Psoas muscle (tissue), 8 donors: Measurements from ENCODE around the gene VWA5B1. TPM values are rescaled to one million over a fixed set of nuclear protein-coding genes. Genes with fewer than 3 reads are reported as not detected.

Experiments used
- ATAC-seq, 4 donors: fragments of 200-7000 bp; cut with Tn5 transposase; one replicate each; pipeline ENCODE4 v1.9.1; 2020; ENCODE audit warnings: moderate library complexity in 3 of 4, mild to moderate bottlenecking in 2 of 4
- DNase-seq, 2 donors: peaks; one replicate each; pipeline ENCODE4 v3.0.0-alpha.2; 2020
- H3K27ac ChIP-seq: fragments of 200-600 bp; one replicate; pipeline ENCODE4 v1.8.0; 2022
- H3K27me3 ChIP-seq, 3 donors: fragments of 200-600 bp in 1 of 3; one replicate each; pipeline versions ENCODE4 v1.6.1 to v1.8.0; 2013 to 2022; ENCODE audit warnings: low read length in 2 of 3, mild to moderate bottlenecking in 2 of 3, moderate library complexity in 1 of 3; ENCODE audit not compliant: insufficient read depth in 3 of 3
- H3K36me3 ChIP-seq, 2 donors: fragments of 200-600 bp in 1 of 2; one replicate each; pipeline versions ENCODE4 v1.6.1 to v1.8.0; 2013 to 2022; ENCODE audit warnings: low read depth in 1 of 2, mild to moderate bottlenecking in 1 of 2, moderate library complexity in 1 of 2; ENCODE audit not compliant: insufficient read depth in 1 of 2
- H3K4me1 ChIP-seq: fragments of 200-600 bp; one replicate; pipeline ENCODE4 v1.8.0; 2022
- H3K4me3 ChIP-seq: fragments of 200-600 bp; one replicate; pipeline ENCODE4 v1.8.0; 2022; ENCODE audit warnings: mild to moderate bottlenecking
- H3K9me3 ChIP-seq: fragments of 200-600 bp; one replicate; pipeline ENCODE4 v1.8.0; 2022
- CTCF ChIP-seq: fragments of 200-600 bp; IDR thresholded peaks from one replicate; pipeline ENCODE4 v1.8.0; 2022; ENCODE audit warnings: antibody characterized with exemption
- WGBS, 3 donors: extraction: QIAGEN DNeasy Blood & Tissue Kit; methylation state at CpG; one replicate each; pipeline versions ENCODE4 v1.1.6 to v1.1.7; 2013; 5-methylcytosine and 5-hydroxymethylcytosine counted together
- intact Hi-C, 2 donors: fragments of 100-400 bp; cut with DNase I; formaldehyde crosslinking; loops; one replicate each; pipeline versions ENCODE4 v1.11.0 to v1.14.2; 2022
- long read RNA-seq, 2 donors: library from polyadenylated mRNA; unstranded; transcript quantifications; one replicate each; pipeline ENCODE4 v2.0.0, GENCODE V29; 2021
- polyA plus RNA-seq, 3 donors: library from polyadenylated mRNA; stranded (reverse); fragments of 200-250 nt; gene quantifications; one replicate each; pipeline ENCODE4 v1.2.3, GENCODE V29; 2013
- total RNA-seq, 4 donors: library from RNA; stranded (reverse); fragmentation: NEBNext Ultra II Directional in 2 of 4; extraction: Animal tissue kit (Norgen Biotek cat#: 25700) in 2 of 4; gene quantifications; one replicate each; pipeline versions ENCODE4 v1.2.1 to v1.2.4, GENCODE V29; 2021 to 2023
- donor health status: healthy with polysubstance abuse.
- donor health status: DM: no; HTN: no; CAD: no; lungs with moderate emphysema.
- donor health status: Bipolar disorder and iron deficiency.
- donor health status: healthy.
- donor health status: DM: yes; HTN: yes; CAD: no.
- donor health status: DM: no; HTN: no; CAD: no.
- donor health status: DM: no; HTN: no; CAD: no.
- donor health status: DM: yes; HTN: yes; CAD: no.

VWA5B1 gene, protein sequence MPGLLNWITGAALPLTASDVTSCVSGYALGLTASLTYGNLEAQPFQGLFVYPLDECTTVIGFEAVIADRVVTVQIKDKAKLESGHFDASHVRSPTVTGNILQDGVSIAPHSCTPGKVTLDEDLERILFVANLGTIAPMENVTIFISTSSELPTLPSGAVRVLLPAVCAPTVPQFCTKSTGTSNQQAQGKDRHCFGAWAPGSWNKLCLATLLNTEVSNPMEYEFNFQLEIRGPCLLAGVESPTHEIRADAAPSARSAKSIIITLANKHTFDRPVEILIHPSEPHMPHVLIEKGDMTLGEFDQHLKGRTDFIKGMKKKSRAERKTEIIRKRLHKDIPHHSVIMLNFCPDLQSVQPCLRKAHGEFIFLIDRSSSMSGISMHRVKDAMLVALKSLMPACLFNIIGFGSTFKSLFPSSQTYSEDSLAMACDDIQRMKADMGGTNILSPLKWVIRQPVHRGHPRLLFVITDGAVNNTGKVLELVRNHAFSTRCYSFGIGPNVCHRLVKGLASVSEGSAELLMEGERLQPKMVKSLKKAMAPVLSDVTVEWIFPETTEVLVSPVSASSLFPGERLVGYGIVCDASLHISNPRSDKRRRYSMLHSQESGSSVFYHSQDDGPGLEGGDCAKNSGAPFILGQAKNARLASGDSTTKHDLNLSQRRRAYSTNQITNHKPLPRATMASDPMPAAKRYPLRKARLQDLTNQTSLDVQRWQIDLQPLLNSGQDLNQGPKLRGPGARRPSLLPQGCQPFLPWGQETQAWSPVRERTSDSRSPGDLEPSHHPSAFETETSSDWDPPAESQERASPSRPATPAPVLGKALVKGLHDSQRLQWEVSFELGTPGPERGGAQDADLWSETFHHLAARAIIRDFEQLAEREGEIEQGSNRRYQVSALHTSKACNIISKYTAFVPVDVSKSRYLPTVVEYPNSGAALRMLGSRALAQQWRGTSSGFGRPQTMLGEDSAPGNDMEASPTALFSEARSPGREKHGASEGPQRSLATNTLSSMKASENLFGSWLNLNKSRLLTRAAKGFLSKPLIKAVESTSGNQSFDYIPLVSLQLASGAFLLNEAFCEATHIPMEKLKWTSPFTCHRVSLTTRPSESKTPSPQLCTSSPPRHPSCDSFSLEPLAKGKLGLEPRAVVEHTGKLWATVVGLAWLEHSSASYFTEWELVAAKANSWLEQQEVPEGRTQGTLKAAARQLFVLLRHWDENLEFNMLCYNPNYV
- total RNA-seq: under 1 TPM in 2 of 4 donors, not detected in 2; 0.12 to 0.17 TPM
- under 1 TPM in 1 of 3 donors, not detected in 2; under 0.01 TPM for polyA plus RNA-seq
- long read RNA-seq, donor 1: 0 reads
- long read RNA-seq, donor 2: 0 reads

DNA sequence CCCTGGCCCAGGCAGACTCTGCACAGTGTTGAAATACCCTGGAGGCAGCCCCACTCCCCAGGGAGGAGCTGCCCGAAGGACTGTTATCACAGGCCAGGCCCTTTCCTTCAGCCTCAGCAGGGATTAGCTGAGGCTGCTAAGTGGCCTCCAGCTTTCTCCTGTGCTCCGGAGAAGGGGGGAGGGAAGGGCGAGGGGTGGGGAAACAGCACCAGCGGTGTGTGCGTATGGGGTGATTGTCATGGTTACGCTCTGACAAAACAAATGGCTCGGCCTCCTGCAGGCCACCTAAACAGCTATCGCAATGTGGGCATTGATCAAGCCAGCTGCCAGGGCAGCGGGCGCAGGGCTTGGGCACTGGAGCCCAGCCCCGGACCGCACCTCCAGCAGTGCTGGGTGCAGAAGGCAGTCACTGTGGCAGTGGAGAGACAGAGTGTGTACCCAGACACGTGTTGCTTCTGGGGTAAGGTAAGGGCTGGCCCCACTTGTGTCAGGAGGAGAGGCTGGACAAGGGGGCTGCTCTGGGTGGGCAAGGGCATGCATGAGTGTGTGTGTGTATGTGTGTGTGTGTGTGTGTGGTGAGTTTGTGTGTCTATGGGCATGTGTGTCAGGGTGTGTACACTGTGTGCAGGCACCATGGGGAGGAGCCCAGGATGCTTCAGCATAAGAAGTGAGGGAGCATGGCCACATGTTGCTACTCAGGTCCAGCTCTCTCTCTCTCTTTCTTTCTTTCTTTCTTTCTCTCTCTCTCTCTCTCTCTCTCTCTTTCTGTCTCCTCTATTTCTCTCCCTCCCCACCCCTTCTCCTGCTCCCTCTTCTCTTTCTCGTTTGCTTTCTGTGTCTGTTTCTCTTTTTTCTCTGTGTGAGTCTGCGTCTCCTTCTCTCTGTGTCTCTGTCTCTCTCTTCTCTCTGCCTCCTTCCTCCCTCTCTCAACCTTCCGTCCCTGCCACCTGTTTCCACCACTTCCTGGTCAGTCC, at the start of gene VWA5B1:
VWA5B1 (plus strand) TSS at position 252 of the 974 bp plus-strand sequence. CDS start 19,727 bp downstream, outside the sequence.
- no peaks in the 10 kb centered on the region for H3K4me1 ChIP-seq
- WGBS, 3 donors: 53 to 58% (median 55%) methylated on average over 16 of the region's 16 CpGs
- H3K4me3 ChIP-seq: no peak within 1 kb of the TSS
- H3K36me3 ChIP-seq: no peaks in the 10 kb centered on the region
- no peak for TF ChIP-seq CTCF
- no peak for DNase-seq
- H3K9me3 ChIP-seq: no peaks in the 10 kb centered on the region
- no peak for ATAC-seq
- H3K27me3 ChIP-seq: peaks cover 0 to 25% (median 3%) of the 10 kb centered on the region in 3 donors
- intact Hi-C loops: no loop called here
- no peak within 1 kb of the TSS for H3K27ac ChIP-seq

DNA sequence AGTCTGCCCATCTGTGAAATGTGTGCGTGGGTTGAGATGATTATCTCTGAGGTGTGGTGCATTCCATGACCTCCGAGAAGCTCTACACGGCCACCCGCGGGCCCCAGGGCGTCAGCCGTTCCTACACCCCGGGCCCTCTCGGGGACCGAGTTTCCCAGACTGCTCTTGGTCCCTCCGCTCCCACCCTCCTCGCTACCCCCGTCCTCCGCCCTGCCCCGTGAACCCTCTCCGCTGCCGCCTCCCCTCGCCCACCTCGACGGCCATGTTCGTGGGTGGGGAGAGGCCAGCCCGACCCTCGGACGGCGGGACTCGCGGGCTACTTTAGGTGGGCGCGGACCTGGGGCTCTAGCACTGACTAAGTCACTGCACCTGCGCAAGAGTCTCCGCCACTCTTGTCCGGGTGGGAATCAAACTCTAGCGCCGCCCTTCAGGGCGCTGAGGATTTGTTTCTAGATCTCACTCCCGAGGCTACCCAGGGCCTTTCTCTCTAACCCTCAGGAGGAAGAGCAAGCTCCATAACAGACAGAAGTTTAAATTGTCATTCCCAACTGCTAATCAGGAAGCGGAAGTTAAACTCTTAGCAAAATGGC, 47.7 kb upstream of the VWA5B1 start:
- 75 to 87% (median 86%) methylated on average over 37 of the region's 37 CpGs for WGBS, 3 donors
- Histone ChIP-seq H3K36me3 (no peaks in the 10 kb centered on the region), H3K9me3 (no peaks in the 10 kb centered on the region), H3K27ac (no peak overlapping the region), H3K4me3 (no peak overlapping the region), H3K4me1 (no peaks in the 10 kb centered on the region), H3K27me3 (peaks cover 0 to 26% (median 2%) of the 10 kb centered on the region in 3 donors)
- intact Hi-C loops: no loop called here
- DNase-seq (no peak), ATAC-seq (no peak)
- TF ChIP-seq CTCF: no peak

- Histone ChIP-seq H3K9me3 (no peaks in the 10 kb centered on the region), H3K4me1 (no peaks in the 10 kb centered on the region), H3K36me3 (no peaks in the 10 kb centered on the region), H3K27me3 (peaks cover 0 to 7% (median 4%) of the 10 kb centered on the region in 3 donors), H3K4me3 (no peak overlapping the region), H3K27ac (no peak overlapping the region)
- ATAC-seq (no peak), DNase-seq (no peak)
- 75 to 79% (median 77%) methylated on average over 4 of the region's 4 CpGs for WGBS, 3 donors
- no peak for TF ChIP-seq CTCF
- intact Hi-C loops: no loop called here
Measured at GRCh38 chr1:20248971-20249612, 41.6 kb upstream of the VWA5B1 start.
